Mesothelial cell of epicardium (in vitro differentiated cells): ENCODE results near the gene TMED4. TPM values are rescaled to one million over a fixed set of nuclear protein-coding genes. Genes with fewer than 3 reads are reported as not detected.
"Not testable (repeated sequence)": the region's sequence is repeated elsewhere in the genome, so short reads cannot be mapped to it uniquely, and the experiment has no call there.

ENCODE experiments used
- DNase-seq, 2 experiments: peaks; one replicate each; pipeline ENCODE4 v3.0.0; 2021; ENCODE audit warnings: low spot score in 2 of 2; ENCODE audit not compliant: unreplicated experiment in 2 of 2
- H3K27ac Mint-ChIP-seq: 2 replicates; pipeline ENCODE4 v1.8.0; 2021; ENCODE audit warnings: mixed read lengths
- H3K27me3 Mint-ChIP-seq: 2 replicates; pipeline ENCODE4 v1.8.0; 2021; ENCODE audit warnings: low read depth, mixed read lengths
- H3K36me3 Mint-ChIP-seq: 2 replicates; pipeline ENCODE4 v1.8.0; 2021; ENCODE audit warnings: mixed read lengths
- H3K4me1 Mint-ChIP-seq: 2 replicates; pipeline ENCODE4 v1.8.0; 2021; ENCODE audit warnings: mixed read lengths
- H3K4me3 Mint-ChIP-seq: 2 replicates; pipeline ENCODE4 v1.8.0; 2021; ENCODE audit warnings: mild to moderate bottlenecking, moderate library complexity, mixed read lengths
- H3K9me3 Mint-ChIP-seq: 2 replicates; pipeline ENCODE4 v1.8.0; 2021; ENCODE audit warnings: mixed read lengths
- CTCF ChIP-seq: fragments of 200-600 bp; sonication (generic); IDR thresholded peaks from one replicate; pipeline ENCODE4 v1.5.0; 2021; ENCODE audit warnings: antibody characterized with exemption; ENCODE audit not compliant: unreplicated experiment
- total RNA-seq: library from RNA; stranded (reverse); gene quantifications from 3 replicates; pipeline ENCODE4 v1.2.1, GENCODE V29; 2021

Gene TMED4
- total RNA-seq, 1 donor from 2014 or later = 97.0 TPM

DNA sequence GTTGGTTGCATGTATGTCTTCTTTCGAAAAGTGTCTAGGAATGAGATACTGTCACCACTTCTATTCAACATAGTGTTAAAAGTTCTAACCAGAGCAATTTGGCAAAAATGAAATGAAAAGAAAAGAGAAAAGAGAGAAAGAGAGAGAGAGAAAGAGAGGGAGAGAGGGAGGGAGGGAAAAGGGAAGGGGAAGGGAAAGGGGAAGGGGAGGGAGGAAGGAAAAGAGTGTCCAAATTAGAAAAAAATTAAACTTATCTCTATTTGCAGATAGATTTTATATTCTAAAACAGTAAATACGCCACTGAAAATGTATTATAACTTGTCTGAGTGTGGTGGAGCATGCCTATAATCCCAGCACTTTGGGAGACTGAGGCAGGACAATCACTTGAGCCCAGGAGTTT lies 24.5 kb downstream of the TMED4 start:
- no peak for TF ChIP-seq CTCF
- DNase-seq = no peak
- H3K36me3 Mint-ChIP-seq = no peaks in the 10 kb centered on the region
- no peaks in the 10 kb centered on the region for H3K4me1 Mint-ChIP-seq
- H3K27me3 Mint-ChIP-seq = peaks cover 3% of the 10 kb centered on the region
- H3K9me3 Mint-ChIP-seq = no peaks in the 10 kb centered on the region
- H3K27ac Mint-ChIP-seq = no peak overlapping the region
- no peak overlapping the region for H3K4me3 Mint-ChIP-seq

- Mint-ChIP-seq H3K27me3 (peaks cover 3% of the 10 kb centered on the region), H3K36me3 (no peaks in the 10 kb centered on the region), H3K9me3 (peaks cover 3% of the 10 kb centered on the region), H3K4me1 (no peaks in the 10 kb centered on the region), H3K27ac (no peak overlapping the region), H3K4me3 (no peak overlapping the region)
- DNase-seq = no peak
- no peak for TF ChIP-seq CTCF
Observed at GRCh38 chr7:44555350-44555749, 26.7 kb downstream of the TMED4 start.

DNA sequence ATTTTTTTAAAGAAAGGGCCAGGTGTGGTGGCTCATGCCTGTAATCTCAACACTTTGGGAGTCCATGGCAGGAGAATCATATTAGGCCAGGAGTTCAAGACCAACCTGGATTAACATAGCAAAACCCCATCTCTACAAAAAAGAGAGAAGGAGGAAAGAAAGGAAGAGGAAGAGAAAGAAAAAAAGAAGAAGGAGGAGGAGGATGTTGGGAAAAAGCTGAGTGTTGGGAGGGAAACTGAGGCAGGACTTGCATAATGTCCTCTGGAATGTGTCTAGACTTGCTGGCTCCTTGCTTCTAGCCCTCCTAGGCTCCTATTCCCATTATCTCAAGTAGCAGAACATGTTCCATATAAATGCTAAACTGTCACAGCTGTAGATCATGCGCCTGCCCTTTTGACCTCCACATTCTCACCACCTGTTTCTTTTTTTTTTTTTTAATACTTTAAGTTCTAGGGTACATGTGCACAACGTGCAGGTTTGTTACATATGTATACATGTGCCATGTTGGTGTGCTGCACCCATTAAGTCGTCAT lies 29.5 kb downstream of the TMED4 start:
- not testable (repeated sequence) for H3K27me3 Mint-ChIP-seq, H3K4me3 Mint-ChIP-seq, H3K9me3 Mint-ChIP-seq, DNase-seq, H3K4me1 Mint-ChIP-seq, H3K36me3 Mint-ChIP-seq, H3K27ac Mint-ChIP-seq

DNA sequence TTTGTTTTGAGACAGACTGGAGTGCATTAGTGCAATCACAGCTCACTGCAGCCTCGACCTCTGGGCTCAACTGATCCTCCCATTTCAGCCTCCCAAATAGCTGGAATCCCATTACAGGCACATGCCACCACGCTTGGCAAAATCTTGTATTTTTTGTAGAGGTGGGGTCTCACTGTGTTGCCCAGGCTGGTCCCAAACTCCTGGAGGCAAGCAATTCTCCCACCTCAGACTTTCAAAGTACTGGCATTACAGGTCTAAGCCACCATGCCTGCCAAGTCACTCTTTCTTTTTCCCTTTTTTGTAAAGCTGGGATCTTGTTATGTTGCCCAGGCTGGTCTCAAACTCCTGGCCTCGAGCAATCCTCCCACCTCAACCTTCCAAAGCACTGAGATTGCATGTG lies 32.6 kb downstream of the TMED4 start:
- H3K4me1 Mint-ChIP-seq = no peaks in the 10 kb centered on the region
- DNase-seq = no peak
- no peak for TF ChIP-seq CTCF
- H3K4me3 Mint-ChIP-seq = no peak overlapping the region
- no peak overlapping the region for H3K27ac Mint-ChIP-seq
- no peaks in the 10 kb centered on the region for H3K36me3 Mint-ChIP-seq
- peaks cover 3% of the 10 kb centered on the region for H3K9me3 Mint-ChIP-seq
- peaks cover 5% of the 10 kb centered on the region for H3K27me3 Mint-ChIP-seq

- H3K27me3 Mint-ChIP-seq = peaks cover 5% of the 10 kb centered on the region
Observed at GRCh38 chr7:44548893-44549292, 33.1 kb downstream of the TMED4 start.

More at GRCh38 chr7:44548893-44549292, 33.1 kb downstream of the TMED4 start:
- DNase-seq = no peak
- Mint-ChIP-seq H3K4me1 (peaks cover 5% of the 10 kb centered on the region), H3K27ac (no peak overlapping the region), H3K4me3 (no peak overlapping the region), H3K36me3 (no peaks in the 10 kb centered on the region), H3K9me3 (peaks cover 3% of the 10 kb centered on the region)
- TF ChIP-seq CTCF = no peak
